ENCODE results near the gene MT1A.

MT1A gene

GRCh38 chr16:56632156-56632847 is 6.2 kb upstream of the MT1A start, which contains the start of gene MT1M:
MT1M (plus strand) TSS chr16:56632659; CDS start chr16:56632732, 73 bp downstream.
- DNase-seq = no peak

- DNase-seq = no peak
These were observed 5.6 kb upstream of the MT1A start for GRCh38 chr16:56632848-56633365.

GRCh38 chr16:56633535-56633934 is 4.9 kb upstream of the MT1A start:
- DNase-seq = no peak

GRCh38 chr16:56634715-56635440 is 3.6 kb upstream of the MT1A start:
- no peak for DNase-seq

- peak in 1 of 5 experiments; percentile 43 for DNase-seq
These were observed 3.0 kb upstream of the MT1A start for GRCh38 chr16:56635441-56635967.

GRCh38 chr16:56636616-56637413 is 1.7 kb upstream of the MT1A start:
- no peak for DNase-seq

- no peak for DNase-seq
These were observed 579 bp downstream of the MT1A start for GRCh38 chr16:56639045-56639444.

- DNase-seq = no peak
These were observed 1.6 kb downstream of the MT1A start for GRCh38 chr16:56640076-56640475.

GRCh38 chr16:56641166-56641565 is 2.7 kb downstream of the MT1A start:
- DNase-seq = no peak

GRCh38 chr16:56643080-56643778 is 4.8 kb downstream of the MT1A start:
- DNase-seq = peak; percentile 31 to 91 (median 62)

- DNase-seq = no peak
These were observed 5.4 kb downstream of the MT1A start for GRCh38 chr16:56643833-56644232.

GRCh38 chr16:56645311-56645710 is 6.8 kb downstream of the MT1A start:
- no peak for DNase-seq

- DNase-seq = no peak
These were observed 7.4 kb downstream of the MT1A start for GRCh38 chr16:56645838-56646237.

GRCh38 chr16:56647641-56648431 is 9.4 kb downstream of the MT1A start:
- no peak for DNase-seq

- DNase-seq = no peak
These were observed 10.8 kb downstream of the MT1A start for GRCh38 chr16:56649271-56649670.

GRCh38 chr16:56649820-56650219 is 11.4 kb downstream of the MT1A start:
- DNase-seq = no peak

- DNase-seq = no peak
These were observed 13.1 kb downstream of the MT1A start, which contains the start of gene MT1B for GRCh38 chr16:56651586-56651985. MT1B (plus strand) TSS chr16:56651886; CDS start chr16:56651954, 68 bp downstream.

- no peak for DNase-seq
These were observed 14.1 kb downstream of the MT1A start for GRCh38 chr16:56652600-56652999.

GRCh38 chr16:56653218-56653617 is 14.8 kb downstream of the MT1A start:
- DNase-seq = no peak

GRCh38 chr16:56657555-56658326 is 19.3 kb downstream of the MT1A start, which contains the start of gene MT1F:
MT1F (plus strand) TSS chr16:56657959; CDS start chr16:56658059, 100 bp downstream.
- DNase-seq = peak; percentile 41 to 76 (median 52)

All from T-helper 2 cell (primary cell).